ENCODE results near the gene CARM1.
A peak's percentile ranks its signal among the peaks of the same experiment; 100 is the strongest.
"Not testable (repeated sequence)": the region's sequence is repeated elsewhere in the genome, so short reads cannot be mapped to it uniquely, and the experiment has no call there.

Gene CARM1

DNA sequence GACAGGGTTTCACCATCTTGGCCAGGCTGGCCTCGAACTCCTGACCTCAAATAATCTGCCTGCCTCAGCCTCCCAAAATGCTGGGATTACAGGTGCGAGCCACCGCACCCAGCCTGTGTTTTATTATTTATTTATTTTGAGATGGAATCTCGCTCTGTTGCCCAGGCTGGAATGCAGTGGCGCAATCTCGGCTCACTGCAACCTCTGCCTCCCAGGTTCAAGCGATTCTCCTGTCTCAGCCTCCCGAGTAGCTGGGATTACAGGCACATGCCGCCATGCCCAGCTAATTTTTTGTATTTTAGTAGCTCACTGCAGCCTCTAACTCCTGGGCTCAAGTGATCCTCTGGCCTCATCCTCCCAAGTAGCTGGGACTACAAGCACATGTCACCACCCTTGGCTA is 6.3 kb downstream of the CARM1 start:
- H3K36me3 ChIP-seq (ENCODE audit: insufficient read depth, low read length); H3K4me3 ChIP-seq (ENCODE audit: low read depth, low read length); H3K27me3 ChIP-seq (ENCODE audit: insufficient read depth, low read length); H2AFZ ChIP-seq (ENCODE audit: low read length, unreplicated experiment): not testable (repeated sequence)
- Histone ChIP-seq H3K79me2 (ENCODE audit: control insufficient read depth, insufficient read depth, low read length, unreplicated experiment) (peaks cover 73% of the 10 kb centered on the region), H3K4me1 (ENCODE audit: control insufficient read depth, insufficient read depth, low read length, unreplicated experiment) (peaks cover 16% of the 10 kb centered on the region), H3K27ac (ENCODE audit: low read depth, low read length) (peak overlapping the region; percentile 52; the same call in 1 of the 2 replicates)

DNA sequence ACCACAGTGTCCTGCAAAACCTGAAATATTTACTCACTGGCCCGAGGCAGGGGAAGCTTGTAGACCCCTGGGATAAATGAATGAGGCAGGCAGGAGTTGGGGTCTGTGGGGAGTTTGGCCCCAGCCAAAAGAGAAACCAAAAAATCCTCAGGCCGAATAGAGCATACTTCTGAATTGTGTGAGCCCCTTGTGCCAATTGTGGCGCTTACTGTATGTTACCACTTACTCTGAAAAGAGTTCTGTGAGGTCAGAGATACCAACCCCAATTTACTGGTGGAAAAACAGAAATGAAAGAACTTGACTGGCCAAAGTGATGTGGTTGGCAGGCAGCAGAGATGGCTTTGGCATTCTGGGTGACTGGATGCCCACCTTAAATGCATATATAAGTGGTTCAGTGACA is 6.9 kb downstream of the CARM1 start:
- H3K79me2 ChIP-seq (ENCODE audit: control insufficient read depth, insufficient read depth, low read length, unreplicated experiment) = peaks cover 72% of the 10 kb centered on the region
- peak overlapping the region; percentile 57; the same call in 1 of the 2 replicates for H3K4me3 ChIP-seq (ENCODE audit: low read depth, low read length)
- H3K36me3 ChIP-seq (ENCODE audit: insufficient read depth, low read length) = no peaks in the 10 kb centered on the region
- H3K27me3 ChIP-seq (ENCODE audit: insufficient read depth, low read length) = no peaks in the 10 kb centered on the region
- peaks cover 16% of the 10 kb centered on the region for H3K4me1 ChIP-seq (ENCODE audit: control insufficient read depth, insufficient read depth, low read length, unreplicated experiment)
- no peak overlapping the region for H2AFZ ChIP-seq (ENCODE audit: low read length, unreplicated experiment)
- peak overlapping the region; percentile 52 for H3K27ac ChIP-seq (ENCODE audit: low read depth, low read length)

DNA sequence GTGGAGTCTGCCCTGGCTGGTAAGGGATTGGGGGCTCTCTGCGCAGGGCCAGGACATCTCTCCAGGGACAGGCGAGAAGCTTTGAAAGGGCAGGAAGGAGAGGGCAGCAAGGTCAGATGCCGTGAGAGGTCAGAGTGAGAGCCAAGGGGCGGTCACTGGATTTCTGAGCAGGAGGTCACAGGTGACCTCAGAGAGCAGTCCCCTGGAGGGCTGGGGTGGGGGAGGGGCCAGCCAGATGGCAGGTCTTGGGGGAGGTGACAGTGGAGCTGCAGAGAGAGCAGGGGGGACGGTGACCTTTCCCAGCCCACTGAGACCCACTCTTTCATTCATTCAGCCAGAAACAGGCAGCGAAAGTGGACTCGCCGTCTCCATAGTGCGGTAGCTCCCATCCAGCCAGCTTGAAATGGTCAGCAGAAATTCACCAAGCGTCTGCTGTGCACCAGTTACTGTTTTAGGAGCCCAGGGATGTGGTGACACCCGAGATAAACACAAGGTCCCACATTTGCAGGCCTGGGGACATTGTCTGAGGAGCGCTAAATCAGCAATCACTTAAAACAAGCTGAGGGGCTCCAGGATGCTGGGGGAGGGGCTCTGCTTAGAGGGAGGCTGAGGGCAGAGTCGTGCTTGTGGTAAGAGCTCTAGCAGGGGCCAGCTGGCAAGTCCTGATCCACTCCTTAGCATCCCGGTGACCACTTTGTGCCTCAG is 10.2 kb downstream of the CARM1 start:
- Histone ChIP-seq H3K4me1 (ENCODE audit: control insufficient read depth, insufficient read depth, low read length, unreplicated experiment) (peaks cover 15% of the 10 kb centered on the region), H2AFZ (ENCODE audit: low read length, unreplicated experiment) (no peak overlapping the region), H3K79me2 (ENCODE audit: control insufficient read depth, insufficient read depth, low read length, unreplicated experiment) (peaks cover 55% of the 10 kb centered on the region), H3K4me3 (ENCODE audit: low read depth, low read length) (no peak overlapping the region), H3K36me3 (ENCODE audit: insufficient read depth, low read length) (no peaks in the 10 kb centered on the region), H3K27ac (ENCODE audit: low read depth, low read length) (no peak overlapping the region), H3K27me3 (ENCODE audit: insufficient read depth, low read length) (no peaks in the 10 kb centered on the region)

DNA sequence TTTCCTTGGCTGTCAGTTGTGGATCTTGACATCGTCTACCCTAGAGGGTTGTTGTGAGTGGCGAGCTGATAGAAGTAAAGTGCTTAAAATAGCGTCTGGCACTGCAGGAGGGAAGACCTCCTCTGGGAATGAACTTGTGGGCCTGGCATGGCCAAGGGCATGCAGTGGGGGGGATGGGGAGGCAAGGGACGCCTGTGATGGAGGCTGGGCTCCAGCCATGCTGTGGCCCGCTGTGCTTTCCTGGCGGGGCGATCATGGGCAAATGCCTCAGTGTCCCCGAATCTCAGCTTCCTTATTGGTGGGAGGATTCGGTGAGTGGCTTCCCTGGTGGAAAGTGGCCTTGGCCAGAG is 10.7 kb downstream of the CARM1 start:
- Histone ChIP-seq H3K27ac (ENCODE audit: low read depth, low read length) (no peak overlapping the region), H3K27me3 (ENCODE audit: insufficient read depth, low read length) (no peaks in the 10 kb centered on the region), H3K4me3 (ENCODE audit: low read depth, low read length) (no peak overlapping the region), H2AFZ (ENCODE audit: low read length, unreplicated experiment) (no peak overlapping the region), H3K79me2 (ENCODE audit: control insufficient read depth, insufficient read depth, low read length, unreplicated experiment) (peaks cover 55% of the 10 kb centered on the region), H3K36me3 (ENCODE audit: insufficient read depth, low read length) (no peaks in the 10 kb centered on the region), H3K4me1 (ENCODE audit: control insufficient read depth, insufficient read depth, low read length, unreplicated experiment) (peaks cover 11% of the 10 kb centered on the region)

DNA sequence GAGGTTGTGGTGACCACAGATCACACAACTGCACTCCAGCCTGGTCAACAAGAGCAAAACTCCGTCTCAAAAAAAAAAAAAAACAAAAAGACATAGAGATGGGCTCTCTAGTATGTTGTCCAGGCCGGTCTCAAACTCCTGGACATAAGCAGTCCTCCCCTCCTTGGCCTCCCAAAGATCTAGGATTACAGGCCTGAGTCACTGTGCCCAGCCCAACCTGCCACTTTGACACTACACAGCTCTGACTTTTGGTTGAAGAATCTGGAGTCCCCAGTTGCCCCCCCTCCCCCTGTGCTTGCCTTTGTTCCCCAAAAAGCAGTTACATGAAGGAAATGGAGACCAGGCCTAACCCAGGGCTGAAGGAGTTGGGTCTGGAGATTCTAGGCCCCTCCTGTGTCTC is 12.9 kb downstream of the CARM1 start:
- Histone ChIP-seq H3K4me1 (ENCODE audit: control insufficient read depth, insufficient read depth, low read length, unreplicated experiment) (no peaks in the 10 kb centered on the region), H3K27ac (ENCODE audit: low read depth, low read length) (no peak overlapping the region)

DNA sequence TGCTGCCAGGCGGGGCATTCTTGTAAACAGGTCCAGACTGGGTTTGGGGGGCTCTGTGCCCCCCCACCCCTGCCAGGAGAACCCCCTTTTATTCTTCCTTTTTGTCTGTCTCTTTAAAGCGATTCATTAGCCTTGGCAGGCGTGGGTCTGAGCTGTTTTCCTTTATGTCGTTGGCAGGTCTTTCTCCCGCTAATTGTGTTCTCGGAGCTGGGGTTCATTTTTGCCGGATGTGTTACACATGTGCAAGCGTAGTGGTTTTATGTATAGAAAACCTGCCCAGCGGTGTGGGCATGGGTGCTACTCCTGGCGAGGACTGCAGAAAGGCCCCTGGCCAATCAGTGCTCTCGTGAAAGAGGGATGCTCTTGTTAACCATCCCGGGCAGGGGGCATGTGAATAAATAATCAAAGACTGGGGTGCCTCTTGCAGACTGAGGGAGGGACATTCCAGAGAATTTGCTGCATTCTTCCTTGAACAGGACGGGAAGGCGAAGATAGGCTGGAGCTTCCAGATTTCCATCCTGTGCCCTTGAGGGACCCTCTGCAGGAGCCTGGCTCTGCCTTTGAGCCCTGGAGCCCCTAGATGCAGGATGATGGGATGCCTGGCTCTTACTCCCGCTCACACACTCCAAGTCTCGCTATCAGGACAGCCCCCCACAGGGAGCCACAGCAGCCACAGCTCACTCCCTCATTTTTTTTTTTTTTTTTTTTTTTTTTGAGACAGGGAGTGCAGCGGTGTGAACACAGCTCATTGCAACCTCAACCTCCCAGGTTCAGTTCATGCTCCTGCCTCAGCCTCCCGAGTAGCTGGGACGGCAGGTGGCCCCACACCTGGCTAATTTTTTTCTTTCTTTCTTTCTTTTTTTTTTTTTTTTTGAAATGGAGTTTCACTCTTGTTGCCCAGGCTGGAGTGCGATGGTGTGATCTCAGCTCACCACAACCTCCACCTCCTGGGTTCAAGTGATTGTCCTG is 14.1 kb downstream of the CARM1 start:
- no peaks in the 10 kb centered on the region for H3K4me1 ChIP-seq (ENCODE audit: control insufficient read depth, insufficient read depth, low read length, unreplicated experiment)

More for the DNA sequence above, 12.9 kb downstream of the CARM1 start:
- Histone ChIP-seq H3K36me3 (ENCODE audit: insufficient read depth, low read length) (no peaks in the 10 kb centered on the region), H3K4me3 (ENCODE audit: low read depth, low read length) (no peak overlapping the region), H2AFZ (ENCODE audit: low read length, unreplicated experiment) (no peak overlapping the region), H3K27me3 (ENCODE audit: insufficient read depth, low read length) (no peaks in the 10 kb centered on the region), H3K79me2 (ENCODE audit: control insufficient read depth, insufficient read depth, low read length, unreplicated experiment) (peaks cover 46% of the 10 kb centered on the region)

DNA sequence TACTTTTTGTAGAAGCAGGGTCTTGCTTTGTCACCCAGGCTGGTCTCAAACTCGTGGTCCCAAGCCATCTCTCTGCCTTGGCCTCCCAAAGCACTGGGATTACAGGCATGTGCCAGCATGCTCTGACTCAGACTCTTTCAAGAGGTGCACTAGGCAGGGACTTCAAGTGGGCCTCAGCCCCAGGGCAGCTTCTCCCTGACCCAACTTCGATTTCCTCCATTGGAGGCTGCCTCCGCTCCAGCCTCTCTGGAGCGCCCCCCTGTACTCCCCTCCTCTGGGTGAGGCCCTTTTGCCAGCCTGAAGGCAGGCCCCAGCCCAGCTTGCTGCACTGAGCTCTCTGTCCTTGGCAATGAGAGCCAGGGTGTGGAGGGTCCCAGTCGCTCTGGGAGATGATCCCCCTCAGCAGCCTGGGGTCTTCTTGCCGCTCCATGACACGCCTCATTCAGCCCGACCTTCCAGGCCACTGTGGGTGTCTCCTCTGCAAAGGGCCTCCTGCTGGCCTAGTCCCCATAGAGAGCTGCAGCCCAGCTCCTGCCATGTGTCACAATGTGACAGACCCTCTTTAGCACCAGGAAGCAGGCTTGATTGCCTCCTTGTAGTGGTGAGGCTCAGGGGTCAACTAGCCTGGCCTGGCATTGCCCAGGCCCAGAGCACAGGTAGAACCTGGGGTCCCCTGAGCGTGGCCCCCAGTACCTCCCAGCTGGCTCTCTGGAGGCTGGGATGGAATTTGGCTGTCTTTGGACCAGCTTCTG is 16.4 kb downstream of the CARM1 start:
- H2AFZ ChIP-seq (ENCODE audit: low read length, unreplicated experiment) = no peak overlapping the region
- H3K79me2 ChIP-seq (ENCODE audit: control insufficient read depth, insufficient read depth, low read length, unreplicated experiment) = peaks cover 27% of the 10 kb centered on the region
- no peaks in the 10 kb centered on the region for H3K27me3 ChIP-seq (ENCODE audit: insufficient read depth, low read length)
- no peaks in the 10 kb centered on the region for H3K36me3 ChIP-seq (ENCODE audit: insufficient read depth, low read length)
- H3K27ac ChIP-seq (ENCODE audit: low read depth, low read length) = no peak overlapping the region
- no peaks in the 10 kb centered on the region for H3K4me1 ChIP-seq (ENCODE audit: control insufficient read depth, insufficient read depth, low read length, unreplicated experiment)
- H3K4me3 ChIP-seq (ENCODE audit: low read depth, low read length) = no peak overlapping the region

More for the DNA sequence above, 14.1 kb downstream of the CARM1 start:
- no peaks in the 10 kb centered on the region for H3K36me3 ChIP-seq (ENCODE audit: insufficient read depth, low read length)
- H3K27me3 ChIP-seq (ENCODE audit: insufficient read depth, low read length) = no peaks in the 10 kb centered on the region
- H3K4me3 ChIP-seq (ENCODE audit: low read depth, low read length) = no peak overlapping the region
- no peak overlapping the region for H3K27ac ChIP-seq (ENCODE audit: low read depth, low read length)
- no peak overlapping the region for H2AFZ ChIP-seq (ENCODE audit: low read length, unreplicated experiment)
- H3K79me2 ChIP-seq (ENCODE audit: control insufficient read depth, insufficient read depth, low read length, unreplicated experiment) = peaks cover 38% of the 10 kb centered on the region

DNA sequence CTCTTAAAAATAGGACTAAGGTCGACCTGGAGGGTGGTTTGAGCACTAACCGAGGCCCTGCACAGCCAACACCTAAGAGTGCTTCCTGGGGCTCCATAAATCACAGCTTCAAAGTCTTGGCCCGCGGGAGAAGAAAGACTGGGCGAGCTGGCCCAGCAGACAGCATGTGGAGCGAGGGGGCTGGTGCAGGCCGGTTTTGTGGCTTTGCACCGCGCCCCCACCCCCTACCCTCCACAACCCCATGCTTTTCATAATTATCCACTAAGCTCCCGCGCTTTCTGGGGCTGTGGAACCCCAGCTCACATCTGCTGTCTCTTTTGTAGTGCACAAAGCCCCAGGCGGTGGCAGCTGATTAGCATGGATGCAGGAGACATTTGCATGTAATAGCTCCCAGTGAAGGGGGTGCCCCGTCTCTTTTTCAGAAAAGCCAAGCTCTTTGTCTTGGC is 17.1 kb downstream of the CARM1 start:
- Histone ChIP-seq H3K27me3 (ENCODE audit: insufficient read depth, low read length) (no peaks in the 10 kb centered on the region), H3K79me2 (ENCODE audit: control insufficient read depth, insufficient read depth, low read length, unreplicated experiment) (peaks cover 23% of the 10 kb centered on the region), H2AFZ (ENCODE audit: low read length, unreplicated experiment) (no peak overlapping the region), H3K4me3 (ENCODE audit: low read depth, low read length) (no peak overlapping the region), H3K36me3 (ENCODE audit: insufficient read depth, low read length) (no peaks in the 10 kb centered on the region), H3K4me1 (ENCODE audit: control insufficient read depth, insufficient read depth, low read length, unreplicated experiment) (no peaks in the 10 kb centered on the region), H3K27ac (ENCODE audit: low read depth, low read length) (no peak overlapping the region)

DNA sequence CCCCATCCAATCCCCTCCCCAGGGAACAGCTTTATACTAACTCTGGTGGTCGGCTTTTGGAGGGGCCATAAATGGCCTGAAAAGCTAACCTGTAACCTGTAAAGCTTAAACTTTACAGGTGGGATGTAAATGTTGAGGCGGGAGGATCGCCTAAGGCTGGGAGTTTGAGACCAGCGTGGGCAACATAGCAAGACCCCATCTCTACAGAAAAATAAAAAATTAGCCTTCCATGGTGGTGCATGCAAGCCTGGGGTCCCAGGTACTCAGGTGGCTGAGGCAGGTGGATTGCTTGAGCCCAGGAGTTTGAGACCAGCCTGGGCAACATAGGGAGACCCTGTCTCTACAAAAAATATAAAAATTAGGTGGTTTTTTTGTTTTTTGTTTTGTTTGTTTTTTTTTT is 18.5 kb downstream of the CARM1 start:
- Histone ChIP-seq H3K36me3 (ENCODE audit: insufficient read depth, low read length) (no peaks in the 10 kb centered on the region), H2AFZ (ENCODE audit: low read length, unreplicated experiment) (no peak overlapping the region), H3K4me3 (ENCODE audit: low read depth, low read length) (no peak overlapping the region), H3K4me1 (ENCODE audit: control insufficient read depth, insufficient read depth, low read length, unreplicated experiment) (no peaks in the 10 kb centered on the region), H3K79me2 (ENCODE audit: control insufficient read depth, insufficient read depth, low read length, unreplicated experiment) (peaks cover 22% of the 10 kb centered on the region), H3K27me3 (ENCODE audit: insufficient read depth, low read length) (no peaks in the 10 kb centered on the region), H3K27ac (ENCODE audit: low read depth, low read length) (no peak overlapping the region)

DNA sequence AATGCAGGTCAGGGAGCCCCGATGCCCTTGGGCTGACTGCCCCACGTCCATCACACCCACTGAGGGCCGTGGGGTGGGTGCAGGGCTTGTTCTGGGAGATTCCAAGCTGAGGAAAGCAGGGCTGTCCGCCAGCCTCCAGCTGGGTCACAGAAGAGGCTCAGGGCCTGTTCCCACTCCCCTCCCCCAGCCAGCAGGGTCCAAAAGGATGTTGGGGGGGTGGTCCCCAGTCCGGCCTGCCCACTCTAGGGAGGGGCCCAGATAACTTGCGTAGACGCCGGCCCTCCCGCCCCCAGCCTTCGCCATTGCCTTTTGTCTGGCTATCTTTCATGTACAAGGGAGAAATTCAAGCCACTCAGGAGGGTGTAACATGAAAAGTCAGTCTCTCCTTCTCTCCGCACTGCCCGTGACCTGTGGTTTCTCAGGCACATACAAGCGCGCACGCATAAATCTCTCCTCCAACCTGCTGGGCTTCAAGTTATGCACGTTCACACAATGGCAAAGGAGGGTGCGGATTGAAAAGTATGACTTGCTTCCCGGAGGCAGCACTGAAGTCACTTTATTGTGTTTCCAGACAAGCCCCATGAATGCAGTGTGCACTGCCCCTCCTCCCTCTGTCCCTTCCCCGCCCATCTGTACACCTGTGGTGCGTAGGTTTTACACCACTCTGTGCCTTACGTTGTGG is 20.2 kb downstream of the CARM1 start:
- H3K79me2 ChIP-seq (ENCODE audit: control insufficient read depth, insufficient read depth, low read length, unreplicated experiment) = peaks cover 21% of the 10 kb centered on the region
- no peaks in the 10 kb centered on the region for H3K4me1 ChIP-seq (ENCODE audit: control insufficient read depth, insufficient read depth, low read length, unreplicated experiment)

More for the DNA sequence above, 20.2 kb downstream of the CARM1 start:
- H3K27me3 ChIP-seq (ENCODE audit: insufficient read depth, low read length) = no peaks in the 10 kb centered on the region
- H3K4me3 ChIP-seq (ENCODE audit: low read depth, low read length) = no peak overlapping the region
- no peak overlapping the region for H3K27ac ChIP-seq (ENCODE audit: low read depth, low read length)
- no peaks in the 10 kb centered on the region for H3K36me3 ChIP-seq (ENCODE audit: insufficient read depth, low read length)
- no peak overlapping the region for H2AFZ ChIP-seq (ENCODE audit: low read length, unreplicated experiment)
